MCF 10A (cell line): ENCODE results near the gene HTRA2. TPM values are rescaled to one million over a fixed set of nuclear protein-coding genes. Genes with fewer than 3 reads are reported as not detected.

ENCODE experiments used
- BruUV-seq: library from RNA; stranded (reverse); fragments of 400-500 nt; replicated peaks from 2 replicates; lab custom pipeline; 2021; lab: Mats Ljungman, UMichigan
- CTCF ChIA-PET: fragments of 300-600 bp; sonication (Branson Sonifier 250); formaldehyde crosslinking; extraction: SDS; loops from one replicate; lab custom pipeline; 2021; ENCODE audit warnings: antibody characterized with exemption, inconsistent platforms; lab: Yijun Ruan, JAX
- POLR2A ChIA-PET: fragments of 300-600, 350-650 bp; sonication (Branson Sonifier 250); formaldehyde crosslinking; extraction: SDS; loops from one replicate; lab custom pipeline; 2020; ENCODE audit warnings: antibody characterized with exemption, inconsistent platforms; lab: Yijun Ruan, JAX
- DNase-seq: peaks from one replicate; pipeline ENCODE4 v3.0.0-alpha.2; 2018; ENCODE audit not compliant: unreplicated experiment
- H3K27ac Mint-ChIP-seq: one replicate; pipeline ENCODE4 v1.8.0; 2022; ENCODE audit warnings: mild to moderate bottlenecking, low read depth, mixed read lengths; ENCODE audit not compliant: unreplicated experiment
- H3K27me3 Mint-ChIP-seq: one replicate; pipeline ENCODE4 v1.8.0; 2022; ENCODE audit warnings: mixed read lengths; ENCODE audit not compliant: insufficient read depth, unreplicated experiment
- H3K36me3 Mint-ChIP-seq: one replicate; pipeline ENCODE4 v1.8.0; 2022; ENCODE audit warnings: mild to moderate bottlenecking, moderate library complexity, mixed read lengths; ENCODE audit not compliant: insufficient read depth, unreplicated experiment
- H3K4me1 Mint-ChIP-seq: one replicate; pipeline ENCODE4 v1.8.0; 2022; ENCODE audit warnings: mixed read lengths; ENCODE audit not compliant: insufficient read depth, unreplicated experiment
- H3K4me3 Mint-ChIP-seq: one replicate; pipeline ENCODE4 v1.8.0; 2022; ENCODE audit warnings: mild to moderate bottlenecking, moderate library complexity, mixed read lengths; ENCODE audit not compliant: unreplicated experiment
- H3K9me3 Mint-ChIP-seq: one replicate; pipeline ENCODE4 v1.8.0; 2022; ENCODE audit warnings: mixed read lengths; ENCODE audit not compliant: unreplicated experiment
- CTCF ChIP-seq: fragments of 200-600 bp; IDR thresholded peaks from one replicate; pipeline ENCODE4 v1.8.0; 2022; ENCODE audit warnings: antibody characterized with exemption, mild to moderate bottlenecking; ENCODE audit not compliant: unreplicated experiment
- intact Hi-C: fragments of 100-400 bp; cut with micrococcal nuclease; formaldehyde crosslinking; loops from 2 replicates; pipeline ENCODE4 v1.14.1; 2022
- total RNA-seq: library from RNA; stranded (reverse); gene quantifications from 2 replicates; pipeline ENCODE4 v1.2.3, GENCODE V29; 2022

HTRA2 gene
- total RNA-seq, 1 experiment from 2014 or later, result 27.6 TPM

DNA sequence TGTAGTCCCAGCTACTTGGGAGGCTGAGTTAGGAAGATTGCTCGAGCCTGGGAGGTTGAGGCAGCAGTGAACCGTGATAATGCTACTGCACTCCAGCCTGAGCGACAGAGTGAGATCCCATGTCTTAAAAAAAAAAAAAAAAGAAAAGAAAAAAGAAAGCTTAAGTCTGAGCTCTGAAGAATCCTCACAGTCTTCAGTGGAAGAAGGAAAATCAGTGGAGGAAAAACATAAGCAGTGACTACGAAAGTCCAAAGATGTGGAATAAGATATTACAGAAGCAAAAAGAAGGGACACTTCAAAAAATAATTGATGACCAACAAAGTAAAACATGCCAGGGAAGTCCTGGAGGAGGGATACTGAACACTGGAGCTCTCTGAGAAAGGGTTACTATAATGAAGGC, 19.5 kb upstream of the HTRA2 start:
- intact Hi-C loops, result no loop called here
- no peak overlapping the region for H3K4me3 Mint-ChIP-seq
- H3K27ac Mint-ChIP-seq, result no peak overlapping the region
- BruUV-seq, result no TSS peak
- peaks cover 20% of the 10 kb centered on the region for H3K4me1 Mint-ChIP-seq
- H3K9me3 Mint-ChIP-seq, result no peaks in the 10 kb centered on the region
- ChIA-PET CTCF (interaction anchor here (0.6 to 3.5 kb wide), 3 partner anchors 27 to 366 kb away, joined by 6 to 16 read pairs (median 8); partner anchors contain the start of genes CCDC142 and TTC31), POLR2A (interaction anchor here (0.8 to 8.6 kb wide), 3 partner anchors 10 to 65 kb away, joined by 3 to 135 read pairs (median 4); partner anchors contain the start of genes AUP1, DQX1 and HTRA2)
- H3K36me3 Mint-ChIP-seq, result peaks cover 23% of the 10 kb centered on the region
- TF ChIP-seq CTCF, result no peak
- no peaks in the 10 kb centered on the region for H3K27me3 Mint-ChIP-seq
- no peak for DNase-seq

DNA sequence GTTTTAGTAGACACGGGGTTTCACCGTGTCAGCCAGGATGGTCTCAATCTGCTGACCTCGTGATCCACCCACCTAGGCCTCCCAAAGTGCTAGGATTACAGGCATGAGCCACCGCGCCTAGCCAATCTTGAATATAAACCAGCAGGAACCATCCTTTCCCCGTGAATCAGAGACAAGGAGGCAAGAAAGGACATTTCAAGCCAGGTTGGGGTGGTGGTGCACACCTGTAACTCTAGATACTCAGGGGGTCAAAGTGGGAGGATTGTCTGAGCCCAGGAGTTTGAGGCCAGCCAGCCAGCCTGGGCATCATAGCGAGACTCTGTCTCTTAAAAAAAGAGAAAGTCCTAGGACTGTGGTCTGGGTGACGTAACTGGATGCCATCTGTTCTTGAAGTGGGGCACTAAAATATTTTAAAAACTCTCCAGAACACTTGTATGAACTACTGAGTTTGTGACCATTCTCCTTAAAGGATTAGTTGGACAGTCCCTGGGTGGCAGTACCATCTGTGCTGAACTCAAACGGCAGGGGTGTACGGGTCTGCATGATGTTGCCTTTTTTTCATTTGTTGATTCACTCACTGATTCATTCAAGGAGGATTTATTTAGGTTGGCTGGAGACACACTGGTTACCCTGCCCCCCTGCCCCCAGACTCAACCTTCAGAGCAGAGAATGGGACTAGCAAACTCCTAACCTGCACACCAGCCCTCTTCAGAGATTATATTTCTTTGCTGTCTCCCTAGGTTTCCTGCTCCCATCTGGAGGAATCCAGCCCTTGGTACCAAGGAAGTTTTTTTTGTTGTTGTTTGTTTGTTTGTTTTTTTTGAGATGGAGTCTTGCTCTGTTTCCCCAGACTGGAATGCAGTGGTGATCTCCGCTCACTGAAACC, 18.4 kb upstream of the HTRA2 start:
- Mint-ChIP-seq H3K27ac (no peak overlapping the region), H3K4me1 (peaks cover 12% of the 10 kb centered on the region), H3K9me3 (no peaks in the 10 kb centered on the region), H3K36me3 (peaks cover 12% of the 10 kb centered on the region), H3K4me3 (no peak overlapping the region), H3K27me3 (no peaks in the 10 kb centered on the region)
- intact Hi-C loops, result no loop called here
- ChIA-PET POLR2A (interaction anchor here (0.8 to 8.6 kb wide), 3 partner anchors 9 to 18 kb away, joined by 3 to 135 read pairs (median 3); partner anchors contain the start of genes AUP1, DQX1 and HTRA2), CTCF (no interaction called here)
- no peak for TF ChIP-seq CTCF
- no TSS peak for BruUV-seq
- DNase-seq, result no peak

DNA sequence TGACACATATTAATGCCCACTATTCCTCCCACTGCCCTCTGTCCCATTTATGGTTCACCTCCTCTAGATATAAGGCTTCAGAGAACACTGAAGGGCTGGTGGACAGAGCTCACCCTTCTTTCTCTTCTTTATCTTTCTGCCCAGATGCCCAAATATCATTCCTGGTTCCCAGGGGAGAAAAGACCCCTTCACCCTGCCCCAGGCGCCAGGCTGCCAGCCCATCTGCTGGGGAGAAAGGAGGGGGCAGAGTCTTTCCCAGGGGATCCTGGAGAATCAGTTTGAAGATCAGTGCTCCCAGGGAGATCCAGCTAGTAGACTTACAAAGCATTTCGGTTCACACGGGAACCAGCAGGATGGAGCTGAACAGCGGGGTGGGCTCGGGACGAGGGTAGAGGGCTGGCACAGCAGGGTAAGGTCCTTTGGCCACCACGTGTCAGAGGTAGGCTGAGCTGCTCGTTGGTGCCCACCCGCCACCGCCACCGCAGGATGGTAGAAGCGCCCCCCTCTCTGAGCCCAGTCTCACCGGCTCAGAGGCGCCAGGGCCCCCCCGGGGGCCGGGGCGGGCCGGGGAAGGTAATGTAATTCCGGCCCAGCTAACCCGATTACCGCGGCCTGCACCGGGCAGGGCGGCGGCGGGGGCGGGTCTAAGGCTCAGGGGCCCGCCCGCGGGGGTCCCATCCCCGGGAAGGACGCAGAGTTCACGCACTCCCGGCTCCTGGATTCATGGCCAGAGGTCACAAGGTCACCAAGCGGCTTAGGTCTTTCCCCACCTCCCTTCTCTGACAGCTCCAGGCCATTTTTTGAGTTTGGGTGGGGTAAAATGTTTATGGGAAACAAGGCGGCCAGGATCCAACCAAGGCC, 16.8 kb upstream of the HTRA2 start:
- Mint-ChIP-seq H3K36me3 (no peaks in the 10 kb centered on the region), H3K27ac (no peak overlapping the region), H3K9me3 (no peaks in the 10 kb centered on the region), H3K27me3 (no peaks in the 10 kb centered on the region), H3K4me3 (no peak overlapping the region), H3K4me1 (peaks cover 8% of the 10 kb centered on the region)
- no peak for DNase-seq
- ChIA-PET POLR2A (interaction anchor here (0.7 to 1.2 kb wide), 4 partner anchors 10 to 17 kb away, joined by 3 to 4 read pairs (median 4); partner anchors contain the start of genes AUP1, DQX1 and HTRA2), CTCF (interaction anchor here (0.8 kb wide), 1 partner anchor 40 kb away, joined by 3 read pairs; the partner anchor contains the start of gene MRPL53)
- intact Hi-C loops, result no loop called here
- no peak for TF ChIP-seq CTCF
- no TSS peak for BruUV-seq
